Measurements from ENCODE around the gene CTTNBP2NL. TPM values are rescaled to one million over a fixed set of nuclear protein-coding genes. Genes with fewer than 3 reads are reported as not detected.
A peak's percentile ranks its signal among the peaks of the same experiment; 100 is the strongest.
"Not testable (repeated sequence)": the region's sequence is repeated elsewhere in the genome, so short reads cannot be mapped to it uniquely, and the experiment has no call there.

CTTNBP2NL gene
- total RNA-seq, 1 donor from 2014 or later = 47.9 TPM

DNA sequence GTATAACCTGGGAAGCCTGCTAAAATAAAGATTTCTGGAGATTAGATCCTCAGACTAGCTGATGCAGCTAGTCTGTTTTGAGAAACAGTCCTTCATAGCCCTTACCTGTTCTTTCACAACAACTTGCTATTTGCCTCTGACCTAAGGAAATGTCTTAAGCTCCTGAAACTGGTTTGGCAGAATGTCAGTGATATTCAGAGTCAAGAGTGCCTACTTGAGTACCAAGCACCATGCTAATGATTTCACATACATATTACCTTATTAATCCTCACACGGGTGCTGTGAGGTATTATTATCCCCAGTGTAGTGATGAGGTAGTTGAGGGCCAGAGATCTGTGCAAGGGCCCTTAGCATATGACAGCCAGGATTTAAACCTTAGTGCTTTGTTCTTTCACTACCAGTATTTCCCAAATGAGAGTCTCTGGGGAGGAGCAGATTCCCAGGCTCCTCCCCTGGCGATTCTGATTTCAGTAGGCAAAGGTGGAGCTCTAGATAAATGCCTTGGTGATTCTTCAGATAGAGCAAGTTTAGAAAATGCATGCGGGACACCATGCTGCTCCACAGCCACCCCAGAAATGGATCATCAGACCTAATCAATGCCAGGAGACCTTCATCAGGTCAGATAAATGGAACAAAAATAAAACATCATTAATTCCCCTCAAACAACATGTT, 65.3 kb downstream of the CTTNBP2NL start:
- Mint-ChIP-seq H3K9me3 (no peaks in the 10 kb centered on the region), H3K4me3 (peak overlapping the region; percentile 71), H3K27me3 (no peaks in the 10 kb centered on the region), H3K4me1 (ENCODE audit: unreplicated experiment) (peaks cover 30% of the 10 kb centered on the region), H3K36me3 (peaks cover 13% of the 10 kb centered on the region), H3K27ac (peak overlapping the region; percentile 94)
- TF ChIP-seq, protein P1, sequence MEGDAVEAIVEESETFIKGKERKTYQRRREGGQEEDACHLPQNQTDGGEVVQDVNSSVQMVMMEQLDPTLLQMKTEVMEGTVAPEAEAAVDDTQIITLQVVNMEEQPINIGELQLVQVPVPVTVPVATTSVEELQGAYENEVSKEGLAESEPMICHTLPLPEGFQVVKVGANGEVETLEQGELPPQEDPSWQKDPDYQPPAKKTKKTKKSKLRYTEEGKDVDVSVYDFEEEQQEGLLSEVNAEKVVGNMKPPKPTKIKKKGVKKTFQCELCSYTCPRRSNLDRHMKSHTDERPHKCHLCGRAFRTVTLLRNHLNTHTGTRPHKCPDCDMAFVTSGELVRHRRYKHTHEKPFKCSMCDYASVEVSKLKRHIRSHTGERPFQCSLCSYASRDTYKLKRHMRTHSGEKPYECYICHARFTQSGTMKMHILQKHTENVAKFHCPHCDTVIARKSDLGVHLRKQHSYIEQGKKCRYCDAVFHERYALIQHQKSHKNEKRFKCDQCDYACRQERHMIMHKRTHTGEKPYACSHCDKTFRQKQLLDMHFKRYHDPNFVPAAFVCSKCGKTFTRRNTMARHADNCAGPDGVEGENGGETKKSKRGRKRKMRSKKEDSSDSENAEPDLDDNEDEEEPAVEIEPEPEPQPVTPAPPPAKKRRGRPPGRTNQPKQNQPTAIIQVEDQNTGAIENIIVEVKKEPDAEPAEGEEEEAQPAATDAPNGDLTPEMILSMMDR (conservative IDR thresholded peaks at IDR 0.05) = no peak
- no peak for DNase-seq (ENCODE audit: extremely low spot score, unreplicated experiment)

DNA sequence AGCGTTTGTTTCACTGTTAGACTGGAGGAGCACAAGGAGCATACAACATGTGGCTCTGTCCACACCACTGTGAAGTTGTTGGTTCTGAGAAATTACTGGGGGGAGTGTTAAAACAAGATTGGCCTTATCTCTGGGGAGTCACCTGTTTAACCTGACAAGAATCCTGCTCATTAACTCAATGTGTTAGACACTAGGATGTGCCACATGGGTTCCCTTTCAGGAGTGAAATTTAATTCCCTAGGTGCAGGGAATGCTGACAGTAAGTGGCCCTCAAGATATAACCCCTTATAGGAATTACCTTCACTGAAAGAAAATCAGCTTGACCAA, 66.9 kb downstream of the CTTNBP2NL start:
- Mint-ChIP-seq H3K4me3 (no peak overlapping the region), H3K9me3 (no peaks in the 10 kb centered on the region), H3K4me1 (ENCODE audit: unreplicated experiment) (peaks cover 30% of the 10 kb centered on the region), H3K27ac (peak overlapping the region; percentile 94), H3K36me3 (peaks cover 4% of the 10 kb centered on the region), H3K27me3 (no peaks in the 10 kb centered on the region)
- no peak for DNase-seq (ENCODE audit: extremely low spot score, unreplicated experiment)
- TF ChIP-seq, protein P1 (conservative IDR thresholded peaks at IDR 0.05) = no peak

DNA sequence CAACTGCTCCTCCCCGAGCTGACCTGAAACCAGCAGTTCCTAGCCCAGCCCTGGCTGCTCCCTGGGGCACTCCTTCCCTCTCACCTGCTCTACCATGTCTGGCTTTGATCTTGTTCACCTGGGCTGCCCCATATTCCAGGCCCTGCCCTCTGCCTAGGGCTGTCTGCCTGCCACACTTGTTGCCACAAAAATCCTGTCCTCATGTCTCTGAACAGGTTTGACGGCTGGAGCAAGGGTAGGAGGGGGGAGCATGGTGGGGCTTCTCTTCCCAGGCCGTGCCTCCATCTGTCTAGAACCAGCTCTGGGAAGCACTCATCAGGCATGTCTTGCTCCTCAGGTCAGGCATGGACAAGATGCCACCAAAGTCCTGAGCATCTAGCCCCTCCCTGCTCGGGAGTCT, 68.5 kb downstream of the CTTNBP2NL start:
- no peaks in the 10 kb centered on the region for H3K36me3 Mint-ChIP-seq
- peak overlapping the region; percentile 95 for H3K27ac Mint-ChIP-seq
- TF ChIP-seq, protein P1 (conservative IDR thresholded peaks at IDR 0.05) = no peak
- no peaks in the 10 kb centered on the region for H3K9me3 Mint-ChIP-seq
- peaks cover 26% of the 10 kb centered on the region for H3K4me1 Mint-ChIP-seq (ENCODE audit: unreplicated experiment)
- peak overlapping the region; percentile 71 for H3K4me3 Mint-ChIP-seq
- no peaks in the 10 kb centered on the region for H3K27me3 Mint-ChIP-seq
- DNase-seq (ENCODE audit: extremely low spot score, unreplicated experiment) = peak; percentile 73

DNA sequence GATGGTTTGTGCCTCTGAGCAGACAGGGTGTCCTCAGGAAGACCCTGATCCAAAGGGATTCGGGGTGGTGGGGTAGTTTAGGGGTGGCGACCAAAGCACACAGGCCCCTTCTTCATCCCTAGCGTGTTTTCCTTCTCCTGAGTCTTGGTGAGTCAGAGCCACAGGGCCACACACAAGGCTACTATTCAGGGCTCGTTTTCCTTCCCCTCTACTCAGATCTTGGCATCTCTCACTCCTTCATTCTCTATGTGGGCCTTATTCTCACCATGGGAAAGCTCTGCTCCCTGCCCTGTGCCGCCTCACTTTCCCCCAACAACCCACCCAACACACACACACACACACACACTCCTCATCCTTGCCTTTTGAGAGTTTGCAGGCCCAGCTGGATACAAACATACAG, 69.1 kb downstream of the CTTNBP2NL start:
- DNase-seq (ENCODE audit: extremely low spot score, unreplicated experiment) = no peak
- H3K27ac Mint-ChIP-seq = peak overlapping the region; percentile 95
- TF ChIP-seq, protein P1 (conservative IDR thresholded peaks at IDR 0.05) = no peak

DNA sequence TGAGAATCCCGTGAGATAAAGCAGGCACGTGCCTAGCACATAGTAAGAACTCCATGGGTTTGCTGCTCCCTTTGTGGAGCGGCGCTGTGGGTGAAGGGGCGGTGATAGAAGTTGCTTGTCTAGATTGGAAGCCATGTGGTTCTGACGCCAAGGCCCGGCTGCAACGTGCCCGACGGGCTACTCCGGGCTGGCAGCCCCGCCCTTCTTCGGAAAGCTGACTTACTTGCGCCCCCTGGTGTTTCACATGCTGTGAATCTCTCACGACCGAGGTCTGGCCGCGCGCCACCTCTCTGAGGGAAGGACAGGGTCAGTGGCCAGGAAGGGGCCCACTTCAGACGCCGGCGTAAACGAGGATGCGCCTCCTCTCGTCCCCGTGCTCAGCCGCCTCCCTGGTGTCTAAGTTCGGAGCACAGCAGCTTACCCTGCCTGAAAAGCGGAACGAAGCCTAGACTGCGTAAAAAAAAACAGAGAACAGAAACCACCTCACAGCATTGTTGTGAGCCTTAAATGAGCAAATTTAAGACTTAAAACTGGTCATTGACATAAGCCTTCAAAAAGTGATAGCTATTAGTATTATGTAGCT, 70.2 kb downstream of the CTTNBP2NL start:
- H3K27me3 Mint-ChIP-seq = no peaks in the 10 kb centered on the region
- peak overlapping the region; percentile 86 for H3K4me3 Mint-ChIP-seq
- H3K27ac Mint-ChIP-seq = peak overlapping the region; percentile 95
- H3K9me3 Mint-ChIP-seq = no peaks in the 10 kb centered on the region
- peaks cover 20% of the 10 kb centered on the region for H3K4me1 Mint-ChIP-seq (ENCODE audit: unreplicated experiment)
- TF ChIP-seq, protein P1 (conservative IDR thresholded peaks at IDR 0.05) = peak; percentile 94
- H3K36me3 Mint-ChIP-seq = no peaks in the 10 kb centered on the region
- DNase-seq (ENCODE audit: extremely low spot score, unreplicated experiment) = peak; percentile 91

More for the DNA sequence above, 69.1 kb downstream of the CTTNBP2NL start:
- Mint-ChIP-seq H3K4me3 (peak overlapping the region; percentile 86), H3K9me3 (no peaks in the 10 kb centered on the region), H3K4me1 (ENCODE audit: unreplicated experiment) (peaks cover 21% of the 10 kb centered on the region), H3K27me3 (no peaks in the 10 kb centered on the region), H3K36me3 (no peaks in the 10 kb centered on the region)

DNA sequence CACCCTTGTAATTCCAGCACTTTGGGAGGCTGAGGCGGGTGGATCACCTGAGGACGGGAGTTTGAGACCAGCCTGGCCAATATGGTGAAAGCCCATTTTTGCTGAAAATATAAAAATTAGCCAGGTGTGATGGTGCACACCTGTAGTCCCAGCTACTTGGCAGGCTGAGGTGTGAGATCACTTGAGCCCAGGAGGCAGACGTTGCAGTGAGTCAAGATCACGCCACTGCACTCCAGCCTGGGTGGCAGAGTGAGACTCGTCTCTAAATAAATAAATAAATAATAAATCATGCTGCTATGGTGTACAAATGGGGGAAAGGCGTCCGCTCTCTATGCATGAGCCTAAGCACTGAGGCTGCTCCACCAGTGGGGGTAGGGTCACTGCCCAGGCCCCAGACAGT, 74.3 kb downstream of the CTTNBP2NL start:
- not testable (repeated sequence) for H3K27ac Mint-ChIP-seq; H3K9me3 Mint-ChIP-seq; H3K27me3 Mint-ChIP-seq; H3K4me3 Mint-ChIP-seq; DNase-seq (ENCODE audit: extremely low spot score, unreplicated experiment); H3K4me1 Mint-ChIP-seq (ENCODE audit: unreplicated experiment); H3K36me3 Mint-ChIP-seq

All from type B pancreatic cell (in vitro differentiated cells).